HG02885 (cell line): ENCODE measurements around the gene AAK1.
A peak's percentile ranks its signal among the peaks of the same experiment; 100 is the strongest.
"Not testable (repeated sequence)": the region's sequence is repeated elsewhere in the genome, so short reads cannot be mapped to it uniquely, and the experiment has no call there.

ENCODE experiments used
- ATAC-seq: cut with Tn5 transposase; IDR thresholded peaks from one replicate; pipeline ENCODE4 v1.9.1; 2021; ENCODE audit warnings: mild to moderate bottlenecking; ENCODE audit not compliant: unreplicated experiment, poor library complexity

Gene AAK1

GRCh38 chr2:69643602-69644505, at the start of gene AAK1:
Gene AAK1 (minus strand): TSS chr2:69643739. CDS start chr2:69643040, 699 bp downstream.
- ATAC-seq: peak; percentile 64

- ATAC-seq: no peak
Observed at GRCh38 chr2:69692424-69692823, 48.9 kb upstream of the AAK1 start.

GRCh38 chr2:69689969-69690368, 46.4 kb upstream of the AAK1 start:
- no peak for ATAC-seq

- no peak for ATAC-seq
Observed at GRCh38 chr2:69689466-69689865, 45.9 kb upstream of the AAK1 start.

GRCh38 chr2:69687971-69688611, 44.6 kb upstream of the AAK1 start:
- ATAC-seq: no peak

GRCh38 chr2:69686813-69687212, 43.3 kb upstream of the AAK1 start:
- no peak for ATAC-seq

GRCh38 chr2:69685321-69686048, 41.9 kb upstream of the AAK1 start:
- no peak for ATAC-seq

- no peak for ATAC-seq
Observed at GRCh38 chr2:69683170-69683971, 39.8 kb upstream of the AAK1 start.

GRCh38 chr2:69682525-69682924, 39.0 kb upstream of the AAK1 start:
- no peak for ATAC-seq

GRCh38 chr2:69680001-69680675, 36.6 kb upstream of the AAK1 start:
- no peak for ATAC-seq

GRCh38 chr2:69677914-69678313, 34.4 kb upstream of the AAK1 start:
- ATAC-seq: no peak

GRCh38 chr2:69676146-69676545, 32.6 kb upstream of the AAK1 start:
- ATAC-seq: no peak

GRCh38 chr2:69674316-69674670, 30.8 kb upstream of the AAK1 start:
- no peak for ATAC-seq

- not testable (repeated sequence) for ATAC-seq
Observed at GRCh38 chr2:69673098-69673497, 29.6 kb upstream of the AAK1 start.

- ATAC-seq: no peak
Observed at GRCh38 chr2:69669666-69670065, 26.1 kb upstream of the AAK1 start.

GRCh38 chr2:69668598-69668997, 25.1 kb upstream of the AAK1 start:
- ATAC-seq: no peak

- no peak for ATAC-seq
Observed at GRCh38 chr2:69667805-69668382, 24.4 kb upstream of the AAK1 start.

GRCh38 chr2:69665152-69665551, 21.6 kb upstream of the AAK1 start:
- no peak for ATAC-seq

- ATAC-seq: no peak
Observed at GRCh38 chr2:69663860-69664259, 20.3 kb upstream of the AAK1 start.
